Left ventricle myocardium inferior (tissue), 1 donor: ENCODE results near the gene OPCML. TPM values are rescaled to one million over a fixed set of nuclear protein-coding genes. Genes with fewer than 3 reads are reported as not detected.

Experiments
- DNase-seq: peaks from one replicate; pipeline ENCODE4 v3.0.0-alpha.2; 2020
- H3K27ac ChIP-seq: fragments of 200-600 bp; replicated peaks from 2 replicates; pipeline ENCODE4 v1.8.0; 2021
- H3K27me3 ChIP-seq: fragments of 200-600 bp; 2 replicates; pipeline ENCODE4 v1.8.0; 2021; ENCODE audit warnings: low read depth
- H3K36me3 ChIP-seq: fragments of 200-600 bp; 2 replicates; pipeline ENCODE4 v1.8.0; 2021
- H3K4me1 ChIP-seq: fragments of 200-600 bp; 2 replicates; pipeline ENCODE4 v1.8.0; 2021
- H3K4me3 ChIP-seq: fragments of 200-600 bp; 2 replicates; pipeline ENCODE4 v1.8.0; 2021; ENCODE audit warnings: mild to moderate bottlenecking, moderate library complexity
- H3K9me3 ChIP-seq: fragments of 200-600 bp; replicated peaks from 2 replicates; pipeline ENCODE4 v1.8.0; 2021
- CTCF ChIP-seq: fragments of 200-600 bp; IDR thresholded peaks from 2 replicates; pipeline ENCODE4 v1.8.0; 2021; ENCODE audit warnings: antibody characterized with exemption, mild to moderate bottlenecking, borderline replicate concordance
- intact Hi-C: fragments of 100-400 bp; cut with micrococcal nuclease; formaldehyde crosslinking; loops from one replicate; pipeline ENCODE4 v1.11.0; 2022
- total RNA-seq: library from RNA; stranded (reverse); fragmentation: NEBNext Ultra II Directional; extraction: Animal tissue kit (Norgen Biotek cat#: 25700); gene quantifications from one replicate; pipeline ENCODE4 v1.2.1, GENCODE V29; 2021
- donor health status: DM: no; HTN: yes; CAD: no; lungs with severe emphysema.

The OPCML gene
- total RNA-seq, 1 donor from 2014 or later = 0.63 TPM

- Histone ChIP-seq H3K4me1 (no peaks in the 10 kb centered on the region), H3K27ac (no peak overlapping the region), H3K27me3 (peaks cover 21% of the 10 kb centered on the region), H3K4me3 (no peak overlapping the region), H3K9me3 (peaks cover 21% of the 10 kb centered on the region), H3K36me3 (no peaks in the 10 kb centered on the region)
- no peak for TF ChIP-seq CTCF
- no peak for DNase-seq
- intact Hi-C loops = no loop called here
Measured at GRCh38 chr11:132925825-132926469, 606.4 kb downstream of the OPCML start.

DNA sequence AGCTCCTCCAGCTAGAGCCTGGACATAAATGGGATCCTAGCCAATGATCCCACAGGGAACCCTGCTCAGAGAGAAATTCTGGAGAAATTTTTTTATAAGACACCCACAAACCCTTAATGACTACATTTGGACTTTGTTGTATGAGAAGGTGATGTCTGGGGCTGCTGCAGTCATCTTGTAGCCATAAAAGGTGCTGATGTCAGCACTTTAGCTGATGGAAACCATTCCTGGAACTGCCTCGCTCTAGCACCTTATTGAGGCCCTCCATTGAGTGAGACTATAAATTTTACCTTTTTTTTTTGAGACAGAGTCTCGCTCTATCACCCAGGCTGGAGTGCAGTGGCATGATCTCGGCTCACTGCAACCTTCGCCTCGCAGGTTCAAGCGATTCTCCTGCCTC lies 610.7 kb downstream of the OPCML start:
- Histone ChIP-seq H3K27me3 (peaks cover 15% of the 10 kb centered on the region), H3K4me3 (no peak overlapping the region), H3K4me1 (no peaks in the 10 kb centered on the region), H3K27ac (no peak overlapping the region), H3K9me3 (no peaks in the 10 kb centered on the region), H3K36me3 (no peaks in the 10 kb centered on the region)
- DNase-seq = no peak
- intact Hi-C loops = no loop called here
- TF ChIP-seq CTCF = no peak

GRCh38 chr11:132920451-132921096 lies 611.7 kb downstream of the OPCML start:
- no peak overlapping the region for H3K4me3 ChIP-seq
- H3K4me1 ChIP-seq = no peaks in the 10 kb centered on the region
- intact Hi-C loops = no loop called here
- H3K9me3 ChIP-seq = no peaks in the 10 kb centered on the region
- DNase-seq = no peak
- no peak overlapping the region for H3K27ac ChIP-seq
- peaks cover 10% of the 10 kb centered on the region for H3K27me3 ChIP-seq
- no peaks in the 10 kb centered on the region for H3K36me3 ChIP-seq
- TF ChIP-seq CTCF = no peak

DNA sequence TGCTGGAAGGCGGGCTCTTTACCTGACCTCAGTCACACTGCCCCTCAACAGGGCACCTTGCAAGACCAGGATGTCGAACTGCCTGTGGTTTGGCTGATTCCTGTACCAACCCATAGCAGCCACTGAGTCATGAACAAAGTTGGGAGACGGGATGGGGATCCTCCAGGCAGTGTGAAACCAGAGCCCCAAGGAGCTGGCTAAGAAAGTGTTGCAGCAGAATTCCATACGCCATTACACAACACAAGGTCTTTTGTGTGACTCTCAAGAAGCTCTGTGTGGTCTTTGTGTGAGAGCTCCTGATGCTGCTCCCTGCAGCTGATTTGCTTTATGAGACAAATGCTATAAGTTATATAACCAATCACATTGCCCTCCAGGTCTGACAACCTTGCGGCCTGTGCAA lies 617.7 kb downstream of the OPCML start:
- H3K4me1 ChIP-seq = no peaks in the 10 kb centered on the region
- intact Hi-C loops = no loop called here
- TF ChIP-seq CTCF = no peak
- no peaks in the 10 kb centered on the region for H3K36me3 ChIP-seq
- H3K9me3 ChIP-seq = no peaks in the 10 kb centered on the region
- peaks cover 14% of the 10 kb centered on the region for H3K27me3 ChIP-seq
- H3K4me3 ChIP-seq = no peak overlapping the region
- H3K27ac ChIP-seq = no peak overlapping the region
- no peak for DNase-seq

DNA sequence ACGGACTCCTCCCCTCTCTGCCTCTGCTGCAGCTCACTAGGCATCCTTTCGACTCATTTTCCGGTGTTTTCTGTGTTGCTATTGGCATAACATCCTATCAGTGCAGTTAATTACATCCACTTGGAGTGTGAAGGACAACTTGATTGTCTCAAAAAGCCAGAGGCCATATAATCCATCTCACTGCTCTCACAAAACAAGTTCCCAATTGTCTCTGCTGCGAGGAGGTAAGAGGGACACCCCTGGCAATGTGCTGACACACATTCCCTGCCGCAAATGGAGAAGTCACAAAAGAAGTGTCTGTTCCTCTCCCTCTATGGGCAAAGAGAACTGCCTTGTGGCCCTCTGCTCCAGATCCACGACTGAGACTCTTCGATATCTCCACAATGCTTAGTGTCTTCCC lies 618.4 kb downstream of the OPCML start:
- DNase-seq = no peak
- H3K27me3 ChIP-seq = peaks cover 21% of the 10 kb centered on the region
- intact Hi-C loops = no loop called here
- H3K36me3 ChIP-seq = no peaks in the 10 kb centered on the region
- no peak overlapping the region for H3K27ac ChIP-seq
- TF ChIP-seq CTCF = no peak
- H3K4me1 ChIP-seq = no peaks in the 10 kb centered on the region
- no peak overlapping the region for H3K4me3 ChIP-seq
- H3K9me3 ChIP-seq = no peaks in the 10 kb centered on the region
